HG02840 (cell line): ENCODE data around the gene FSTL5.

ENCODE experiments used
- ATAC-seq: cut with Tn5 transposase; IDR thresholded peaks from one replicate; pipeline ENCODE4 v1.9.1; 2021; ENCODE audit warnings: mild to moderate bottlenecking, moderate library complexity, moderate number of reproducible peaks; ENCODE audit not compliant: unreplicated experiment, low FRiP score

Gene FSTL5

GRCh38 chr4:161376275-161376674, 787.5 kb downstream of the FSTL5 start:
- ATAC-seq = no peak

- no peak for ATAC-seq
Observed at GRCh38 chr4:161364681-161365080, 799.1 kb downstream of the FSTL5 start.

GRCh38 chr4:161360982-161361381, 802.8 kb downstream of the FSTL5 start:
- ATAC-seq = no peak

- peak; percentile 59 for ATAC-seq
Observed at GRCh38 chr4:161359491-161359890, 804.3 kb downstream of the FSTL5 start.

- ATAC-seq = no peak
Observed at GRCh38 chr4:161356351-161356750, 807.4 kb downstream of the FSTL5 start.

GRCh38 chr4:161350946-161351345, 812.9 kb downstream of the FSTL5 start:
- ATAC-seq = no peak

GRCh38 chr4:161345741-161346140, 818.1 kb downstream of the FSTL5 start:
- ATAC-seq = no peak

- no peak for ATAC-seq
Observed at GRCh38 chr4:161343569-161343950, 820.2 kb downstream of the FSTL5 start.

- no peak for ATAC-seq
Observed at GRCh38 chr4:161342881-161343568, 820.8 kb downstream of the FSTL5 start.

- no peak for ATAC-seq
Observed at GRCh38 chr4:161336621-161337020, 827.2 kb downstream of the FSTL5 start.

GRCh38 chr4:161336016-161336530, 827.7 kb downstream of the FSTL5 start:
- ATAC-seq = no peak
